ENCODE measurements around the gene TRMT112.

GRCh38 chr11:64320556-64320955 is 3.2 kb upstream of the TRMT112 start:
- TF ChIP-seq CTCF (IDR thresholded peaks at IDR 0.05) (no peak), ELK1 (IDR thresholded peaks at IDR 0.05; ENCODE audit: low read depth, low read length) (no peak), EP300 (IDR thresholded peaks at IDR 0.05) (no peak), HES2 (IDR thresholded peaks at IDR 0.05) (no peak), JUNB (IDR thresholded peaks at IDR 0.05) (no peak), POLR2A (IDR thresholded peaks at IDR 0.05; ENCODE audit: low read length) (no peak), CBX2 (IDR thresholded peaks at IDR 0.05; ENCODE audit: borderline replicate concordance, low read depth) (no peak)

Measured in A549 (cell line).